NK-92 (cell line): ENCODE measurements around the gene TBXAS1.

ENCODE experiments used
- DNase-seq: peaks from one replicate; lab custom pipeline; 2025; ENCODE audit not compliant: unreplicated experiment; lab: John Stamatoyannopoulos, UW

The TBXAS1 gene

DNA sequence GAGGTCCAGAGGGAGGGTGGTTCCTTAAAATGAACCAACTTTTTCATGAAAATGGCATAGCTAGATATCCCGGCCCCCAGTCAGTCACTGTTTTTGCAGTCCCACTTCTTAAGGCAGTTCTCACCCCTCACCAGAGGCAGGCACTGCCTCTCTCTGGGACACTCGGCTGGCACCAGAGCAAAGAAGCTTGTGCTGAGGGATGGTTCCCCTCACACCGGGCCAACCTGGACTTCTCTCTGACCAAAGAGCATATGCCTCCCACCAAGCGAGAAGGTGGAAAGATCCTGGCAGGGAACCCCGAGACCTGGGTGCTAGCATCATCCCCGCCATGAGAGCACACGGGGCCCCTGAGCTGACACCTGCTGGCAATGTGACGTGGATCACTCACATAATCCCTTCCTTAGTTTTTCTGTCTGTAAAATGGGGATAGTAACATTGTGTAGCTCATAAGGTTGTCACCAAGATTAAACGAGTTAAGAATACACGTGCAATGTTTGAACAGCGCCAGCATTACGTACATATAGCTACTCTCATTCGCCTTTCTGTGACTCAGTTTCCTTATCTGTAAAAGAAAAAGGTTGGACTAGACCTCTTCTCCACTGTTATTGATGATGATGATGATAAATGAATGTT is 145.2 kb downstream of the TBXAS1 start:
- no peak for DNase-seq

DNA sequence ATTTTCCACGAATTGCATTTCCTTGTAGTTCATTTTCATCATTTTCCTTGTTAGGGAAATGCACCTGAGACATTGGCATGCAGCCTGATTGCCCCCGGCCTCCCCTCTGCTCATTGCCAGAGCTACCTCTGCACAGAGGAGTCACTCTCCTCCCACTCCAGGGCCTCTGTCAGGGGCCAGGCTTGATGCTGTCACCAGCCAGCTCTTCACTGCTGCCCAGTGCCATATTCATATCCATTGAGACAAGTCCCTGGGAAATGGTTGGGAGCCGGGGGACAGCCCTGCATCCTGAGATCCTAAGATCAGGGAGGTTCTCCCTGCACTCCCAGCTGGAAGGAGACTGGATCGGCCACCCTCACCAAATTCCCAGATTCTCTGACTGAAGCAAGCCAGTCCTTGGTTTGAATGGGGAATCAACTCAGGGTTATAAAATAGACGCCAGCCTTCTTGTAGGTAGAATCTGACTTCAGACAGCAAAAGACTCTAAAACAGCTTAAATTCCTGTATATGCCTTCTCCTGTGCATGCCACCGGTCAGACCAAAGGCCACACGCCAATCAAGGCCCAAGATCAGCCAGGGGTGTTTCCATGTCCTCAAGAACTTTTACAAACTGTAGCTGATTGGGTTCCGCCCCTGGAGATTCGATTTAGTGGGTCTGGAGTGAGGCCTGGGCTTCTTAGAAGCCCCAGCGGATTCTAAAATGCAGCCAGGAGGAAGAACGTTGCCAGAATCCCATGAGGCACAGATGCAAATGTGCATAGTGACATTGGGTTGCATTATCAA is 147.2 kb downstream of the TBXAS1 start:
- DNase-seq, result no peak

DNA sequence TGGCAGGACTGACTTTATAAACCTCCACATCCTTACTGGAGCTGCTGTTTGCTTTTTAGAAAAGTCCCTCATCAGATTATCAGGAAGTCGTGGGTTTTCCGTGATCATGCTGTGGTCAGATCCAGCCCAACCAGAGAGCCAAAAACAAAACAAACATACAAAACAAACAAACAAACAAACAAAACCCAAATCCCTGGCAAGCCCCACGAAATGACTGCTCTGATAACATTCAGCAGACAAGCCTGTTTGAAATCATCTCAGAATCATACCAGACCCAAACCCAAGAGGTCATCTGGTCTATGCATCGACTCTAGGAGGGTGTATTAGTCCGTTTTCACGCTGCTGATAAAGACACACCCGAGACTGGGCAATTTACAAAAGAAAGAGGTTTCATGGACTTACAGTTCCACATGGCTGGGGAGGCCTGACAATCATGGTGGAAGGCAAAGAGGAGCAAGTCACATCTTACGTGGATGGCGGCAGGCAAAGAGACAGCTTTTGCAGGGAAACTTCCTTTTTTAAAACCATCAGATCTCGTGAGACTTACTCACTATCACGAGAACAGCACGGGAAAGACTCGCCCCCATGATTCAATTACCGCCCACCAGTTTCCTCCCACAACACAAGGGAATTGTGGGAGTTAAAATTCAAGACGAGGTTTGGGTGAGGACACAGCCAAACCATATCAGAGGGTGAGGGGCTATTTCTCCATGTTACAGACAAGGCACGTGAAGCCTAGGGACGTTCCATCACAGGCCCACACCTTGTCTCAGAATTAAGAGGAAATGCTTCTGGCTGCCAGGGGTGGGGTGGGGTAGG is 148.0 kb downstream of the TBXAS1 start:
- DNase-seq, result no peak

GRCh38 chr7:139981511-139981895 is 152.4 kb downstream of the TBXAS1 start:
- DNase-seq, result no peak

DNA sequence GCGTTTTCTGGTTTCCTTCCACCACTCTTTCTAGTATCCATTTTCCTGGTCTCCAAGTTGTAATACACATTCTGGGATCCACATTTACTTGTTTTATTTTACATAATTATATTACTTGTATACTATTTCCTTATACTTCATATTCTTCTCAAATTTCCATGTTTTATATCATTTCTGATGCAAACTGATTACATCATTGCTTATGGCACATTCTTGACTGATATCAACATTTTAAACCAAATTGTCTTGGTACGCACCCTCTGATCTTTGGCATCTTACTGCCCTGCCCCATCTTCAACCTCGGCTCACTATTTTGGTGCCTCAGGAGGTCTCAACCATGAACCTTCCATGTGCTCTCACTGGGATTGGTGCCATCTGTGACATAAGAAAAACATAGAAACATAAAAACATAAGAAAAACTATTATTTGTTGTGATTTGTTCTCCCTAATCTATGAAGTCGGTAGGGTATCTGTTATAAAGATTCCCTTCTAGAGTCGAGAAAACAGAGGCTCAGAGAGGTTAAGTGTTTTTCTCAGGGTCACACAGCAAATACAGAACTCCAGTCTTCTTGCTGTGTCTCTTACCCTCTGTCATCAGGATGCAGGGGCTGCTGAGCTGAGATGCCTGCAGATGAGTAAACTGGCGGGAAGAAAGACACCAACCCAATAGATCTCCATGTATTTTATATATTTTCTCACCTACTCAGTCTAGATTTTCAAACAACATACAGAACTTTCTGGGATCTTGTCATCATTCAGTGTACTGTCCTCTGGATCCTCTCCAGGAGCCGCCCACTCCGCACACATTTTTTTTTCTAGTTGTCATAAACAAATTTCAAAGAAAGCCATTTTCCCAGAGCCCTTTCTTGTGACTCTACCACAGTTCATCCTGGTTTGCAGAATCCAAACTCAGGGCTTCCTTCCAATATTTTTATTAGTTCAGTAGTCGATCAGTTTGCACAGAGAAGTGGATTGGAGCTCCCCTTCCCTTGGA is 154.2 kb downstream of the TBXAS1 start:
- DNase-seq, result no peak

DNA sequence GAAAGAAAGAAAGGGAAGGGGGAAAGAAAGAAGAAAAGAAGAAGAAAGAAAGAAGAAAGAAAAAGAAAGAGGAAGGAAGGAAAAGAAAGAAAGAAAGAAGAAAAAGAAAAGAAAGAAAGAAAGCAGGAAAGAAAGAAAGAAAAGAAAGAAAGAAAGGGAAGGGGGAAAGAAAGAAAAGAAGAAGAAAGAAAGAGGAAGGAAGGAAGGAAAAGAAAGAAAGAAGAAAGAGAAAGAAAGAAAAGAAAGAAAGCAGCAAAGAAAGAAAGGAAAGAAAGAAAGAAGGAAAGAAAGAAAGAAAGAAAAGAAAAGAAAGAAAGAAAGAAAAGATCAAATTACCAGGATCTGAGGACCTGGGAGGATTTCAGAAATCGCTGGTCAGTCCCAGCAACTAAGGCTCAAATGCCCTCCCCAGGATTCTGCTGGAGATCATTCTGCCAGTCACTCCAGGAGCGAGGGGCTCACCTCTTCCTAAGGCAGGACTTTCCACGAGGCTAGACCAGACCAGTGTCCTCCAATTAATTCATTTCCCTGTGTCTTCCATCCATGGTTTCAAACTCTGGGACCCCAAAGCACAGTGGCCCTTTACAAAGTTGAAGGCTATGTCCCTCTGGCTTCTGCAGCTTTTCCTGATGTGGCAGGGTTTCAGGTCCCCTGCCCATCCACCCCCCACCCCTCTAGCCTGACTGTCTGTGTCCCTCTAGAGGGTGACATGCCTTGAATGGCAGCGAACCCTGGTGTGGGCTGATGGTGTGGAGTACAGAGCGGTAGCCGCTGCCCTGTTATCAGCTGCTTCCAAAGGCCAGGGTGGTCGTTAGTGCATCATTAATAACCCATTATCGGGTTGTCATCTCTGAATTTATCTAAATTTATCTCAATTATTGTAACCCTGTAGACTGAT is 155.8 kb downstream of the TBXAS1 start:
- DNase-seq, result no peak

- no peak for DNase-seq
Observed at GRCh38 chr7:139985811-139986210, 156.7 kb downstream of the TBXAS1 start.

DNA sequence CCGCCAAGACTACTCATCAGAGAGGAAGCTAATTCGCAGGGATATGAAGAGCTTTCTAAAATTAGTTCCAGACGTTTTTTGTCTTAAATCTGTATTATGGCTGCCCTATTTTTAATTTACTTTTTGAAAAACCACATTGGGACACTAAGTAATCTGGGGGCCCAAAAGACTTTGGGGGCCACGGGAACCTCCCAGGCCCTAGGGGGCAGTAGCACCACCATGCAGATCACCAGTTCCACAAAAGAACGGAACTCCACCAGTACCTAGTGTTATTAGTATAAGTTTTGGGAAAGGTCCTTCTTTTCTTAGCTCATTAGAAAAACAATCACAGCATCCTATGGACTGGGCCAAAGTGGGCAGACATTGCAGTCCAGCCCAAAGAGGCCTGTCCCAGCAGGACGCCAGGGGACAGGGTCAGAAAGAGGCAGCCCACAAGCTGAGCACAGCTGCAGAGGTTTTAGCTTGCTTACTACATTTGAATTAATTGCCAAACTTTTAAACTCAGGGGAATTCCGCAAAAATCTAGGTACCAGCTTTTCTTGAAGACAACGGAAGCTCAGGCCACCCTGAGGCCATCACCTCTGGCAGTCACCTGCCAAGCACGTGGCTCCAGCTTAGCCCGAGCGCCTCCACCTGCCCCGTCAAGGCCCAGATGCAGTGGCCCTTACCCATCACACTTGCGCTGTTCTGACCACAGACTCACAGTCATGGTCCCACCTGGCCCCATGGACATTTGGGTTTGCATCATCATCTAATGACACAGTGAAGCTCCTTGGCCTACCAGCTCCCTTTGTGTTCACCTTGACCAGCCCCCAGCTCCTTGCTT is 158.8 kb downstream of the TBXAS1 start:
- no peak for DNase-seq

- DNase-seq, result no peak
Observed at GRCh38 chr7:139989366-139990141, 160.5 kb downstream of the TBXAS1 start.

GRCh38 chr7:139990142-139990535 is 161.1 kb downstream of the TBXAS1 start:
- no peak for DNase-seq

- DNase-seq, result no peak
Observed at GRCh38 chr7:139990571-139991268, 161.7 kb downstream of the TBXAS1 start.

DNA sequence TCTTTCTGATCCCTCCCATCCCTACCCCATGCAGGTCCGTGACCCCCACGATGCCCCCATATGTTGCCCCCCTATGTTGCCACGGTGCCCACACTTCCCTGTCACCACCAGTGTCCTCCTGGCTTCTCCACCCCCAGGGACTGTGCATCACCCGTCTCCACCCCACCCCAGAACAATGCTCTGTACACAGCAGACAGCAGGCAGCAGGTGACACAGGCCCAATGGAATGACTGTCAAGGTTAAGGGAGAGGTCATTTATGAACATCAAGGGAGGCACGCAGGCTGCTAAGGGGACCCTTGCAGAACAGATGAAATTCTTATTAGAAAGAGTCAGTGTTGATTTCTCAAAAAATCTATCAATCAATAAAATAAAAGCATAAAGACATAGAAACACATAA is 162.2 kb downstream of the TBXAS1 start:
- no peak for DNase-seq

DNA sequence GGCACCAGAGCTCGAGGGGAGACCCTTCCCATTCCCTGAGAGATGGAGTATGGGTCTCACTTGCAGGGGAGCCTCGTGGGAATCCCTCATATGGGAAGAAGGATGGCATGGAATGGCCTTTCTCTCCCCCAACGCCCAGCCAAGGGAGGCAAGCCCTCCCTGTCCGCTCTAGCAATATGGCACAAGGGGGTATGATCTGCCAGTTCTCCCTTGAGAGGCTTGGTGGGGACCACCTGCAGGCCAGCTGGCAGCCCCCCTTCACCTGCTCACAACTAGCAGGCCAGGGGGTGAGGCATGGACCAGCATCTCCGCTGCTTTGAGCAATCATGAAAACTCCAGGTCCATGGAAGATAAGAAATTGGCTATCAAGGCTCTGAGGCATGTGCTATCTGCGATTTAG is 162.8 kb downstream of the TBXAS1 start:
- DNase-seq, result no peak

GRCh38 chr7:139992353-139993044 is 163.4 kb downstream of the TBXAS1 start:
- DNase-seq, result no peak

DNA sequence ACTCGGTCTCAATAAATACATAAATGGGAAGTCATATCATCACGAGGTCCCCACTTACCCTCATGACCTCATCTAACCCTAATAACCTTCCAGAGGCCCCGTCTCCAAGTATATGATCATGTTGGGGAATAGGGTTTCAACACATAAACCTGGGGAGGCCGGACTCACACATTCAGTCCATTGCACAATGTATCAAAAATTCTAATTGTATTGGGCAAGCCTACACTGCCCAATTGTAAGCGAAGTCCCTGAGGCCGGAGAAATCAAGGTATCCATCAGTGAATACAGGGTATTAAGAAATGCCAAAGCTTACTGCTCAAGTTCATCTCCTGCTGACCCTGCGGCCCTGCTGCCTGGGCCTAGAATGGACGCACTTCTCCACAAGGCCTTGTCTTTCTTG is 164.1 kb downstream of the TBXAS1 start:
- DNase-seq, result no peak

GRCh38 chr7:139993592-139993991 is 164.5 kb downstream of the TBXAS1 start:
- no peak for DNase-seq

GRCh38 chr7:139994356-139994755 is 165.3 kb downstream of the TBXAS1 start:
- no peak for DNase-seq
